ENCODE results near the gene NR1I3.
"Not testable (repeated sequence)": the region's sequence is repeated elsewhere in the genome, so short reads cannot be mapped to it uniquely, and the experiment has no call there.

Gene NR1I3, protein sequence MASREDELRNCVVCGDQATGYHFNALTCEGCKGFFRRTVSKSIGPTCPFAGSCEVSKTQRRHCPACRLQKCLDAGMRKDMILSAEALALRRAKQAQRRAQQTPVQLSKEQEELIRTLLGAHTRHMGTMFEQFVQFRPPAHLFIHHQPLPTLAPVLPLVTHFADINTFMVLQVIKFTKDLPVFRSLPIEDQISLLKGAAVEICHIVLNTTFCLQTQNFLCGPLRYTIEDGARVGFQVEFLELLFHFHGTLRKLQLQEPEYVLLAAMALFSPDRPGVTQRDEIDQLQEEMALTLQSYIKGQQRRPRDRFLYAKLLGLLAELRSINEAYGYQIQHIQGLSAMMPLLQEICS

DNA sequence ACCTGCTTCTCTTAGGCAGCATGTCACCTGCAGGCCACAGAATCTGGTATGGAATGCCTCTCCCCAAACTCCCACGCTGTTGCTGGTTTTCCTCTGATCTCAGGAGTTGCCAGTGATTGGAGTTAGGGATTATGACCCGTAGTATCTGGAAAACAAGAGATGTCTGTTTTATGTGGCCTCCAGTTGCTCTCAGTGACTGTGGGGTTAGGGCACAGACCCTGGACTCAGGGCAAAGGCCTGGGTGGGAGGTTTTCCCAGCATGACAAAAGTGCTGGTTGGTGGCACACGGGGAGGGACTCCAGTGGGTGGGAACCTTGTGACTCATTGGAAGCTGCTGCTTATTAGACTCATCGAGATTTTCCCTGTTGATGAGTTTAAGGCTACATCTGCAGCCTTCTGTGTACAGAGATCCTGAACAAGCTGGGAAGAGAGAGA lies at the start of gene NR1I3:
Gene NR1I3 (minus strand): TSS at position 165 of the 435 bp plus-strand sequence. CDS start 1,638 bp downstream, outside the sequence.
- DNase-seq (ENCODE audit: low read depth in 2 of 3, low spot score in 2 of 3) = no peak

DNA sequence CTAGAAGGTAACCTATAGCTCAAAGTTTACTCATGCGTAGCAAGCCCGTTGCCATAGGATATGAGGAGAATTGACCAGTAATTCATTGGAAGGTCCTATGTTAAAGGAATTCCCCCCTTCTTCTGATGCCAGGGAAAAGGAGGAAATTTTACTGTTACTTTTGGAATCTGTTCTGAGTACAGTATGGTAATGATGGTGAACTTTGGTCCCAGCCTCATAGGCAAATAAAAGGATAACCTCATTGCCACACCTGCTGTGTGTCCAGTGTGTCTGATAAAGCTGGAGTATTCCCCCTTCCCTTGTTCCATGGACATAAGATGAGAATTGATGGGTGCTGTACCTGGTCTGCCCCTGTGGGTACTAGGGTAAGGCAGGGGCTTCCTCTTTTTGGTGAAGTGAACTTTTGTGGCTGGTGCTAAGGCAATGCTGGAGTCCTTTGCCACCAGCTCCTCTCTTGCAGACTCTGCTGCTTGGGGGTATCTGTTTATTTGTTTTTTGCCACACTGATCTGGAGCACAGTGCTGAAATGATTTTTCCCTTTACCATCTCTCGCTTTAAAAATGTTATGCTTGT lies 49.6 kb upstream of the NR1I3 start:
- DNase-seq (ENCODE audit: low read depth in 2 of 3, low spot score in 2 of 3) = no peak

DNA sequence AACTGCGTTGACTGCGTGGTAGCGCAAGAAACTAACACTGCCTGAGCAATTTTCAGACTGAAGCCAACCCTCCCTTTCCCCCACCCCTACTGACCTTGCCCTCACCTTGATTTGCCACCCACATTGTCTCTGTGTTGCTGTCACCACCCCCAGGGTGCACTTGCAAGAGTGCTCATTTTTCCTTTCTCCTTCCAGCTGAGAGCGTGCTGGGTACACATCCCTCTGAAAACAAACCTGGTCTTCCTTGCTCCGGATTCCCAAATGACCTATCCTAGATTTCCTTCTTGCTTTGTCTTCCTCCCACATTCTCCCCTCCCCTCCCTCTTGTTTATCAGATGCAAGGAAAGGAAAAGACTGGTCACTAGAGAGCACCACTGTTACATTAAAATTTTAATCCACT lies 47.5 kb upstream of the NR1I3 start:
- DNase-seq (ENCODE audit: low read depth in 2 of 3, low spot score in 2 of 3) = no peak

DNA sequence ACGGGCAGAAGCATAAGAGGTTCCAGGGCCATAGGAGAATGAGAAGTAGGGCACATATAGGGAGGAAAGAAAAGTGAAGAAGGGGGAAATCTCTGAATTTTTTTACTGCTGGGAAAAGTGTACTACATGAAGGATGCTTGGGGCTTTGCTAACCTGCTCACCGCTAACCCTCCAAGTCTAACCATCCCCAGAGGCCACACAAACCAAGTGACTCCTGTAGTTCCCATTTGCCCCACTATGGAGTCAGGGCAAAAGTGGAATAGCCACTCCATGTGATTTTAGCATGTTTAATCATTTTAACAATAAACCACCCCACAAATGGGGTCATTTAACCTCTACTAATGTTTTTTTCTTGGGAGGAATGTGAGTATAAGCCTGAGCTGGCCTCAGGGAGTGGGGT lies 47.1 kb upstream of the NR1I3 start:
- DNase-seq (ENCODE audit: low read depth in 2 of 3, low spot score in 2 of 3) = no peak

DNA sequence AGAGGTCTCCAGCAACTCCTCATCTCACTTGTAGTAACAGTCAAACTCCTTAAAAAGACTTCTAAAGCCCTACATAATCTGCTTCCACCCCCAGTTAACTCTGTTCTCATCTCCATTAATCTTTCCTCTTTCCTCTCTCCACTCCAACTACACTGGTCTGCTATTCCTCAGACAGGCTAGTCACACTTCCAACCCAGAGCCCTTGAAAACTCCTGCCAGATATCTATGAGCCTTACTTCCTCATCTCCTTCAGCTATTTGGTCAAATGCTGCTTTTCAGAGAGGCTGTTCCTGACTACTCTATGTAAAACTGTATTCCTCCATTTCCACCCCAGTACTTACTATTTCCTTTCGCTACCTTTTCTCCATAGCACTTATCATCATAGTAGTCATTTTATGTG lies 45.0 kb upstream of the NR1I3 start:
- no peak for DNase-seq (ENCODE audit: low read depth in 2 of 3, low spot score in 2 of 3)

DNA sequence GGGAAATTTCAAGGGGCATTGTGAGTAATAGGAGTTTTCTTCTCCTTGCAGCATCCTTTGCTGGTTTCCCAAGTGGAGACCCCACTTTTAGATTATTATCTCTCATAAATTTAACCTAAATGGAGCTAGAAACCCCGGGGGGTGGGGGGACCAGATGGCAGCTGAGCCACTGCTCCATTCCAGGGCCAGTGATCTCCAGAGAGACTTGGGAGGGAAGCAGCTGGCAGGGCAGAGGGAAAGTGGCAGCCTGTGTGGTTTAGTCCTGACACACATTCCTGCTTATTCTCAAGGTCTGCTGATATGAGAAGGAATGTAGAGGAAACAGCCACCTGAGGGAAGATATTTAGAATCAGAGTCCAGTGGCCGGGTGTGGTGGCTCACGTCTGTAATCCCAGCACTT lies 36.9 kb upstream of the NR1I3 start:
- DNase-seq (ENCODE audit: low read depth in 2 of 3, low spot score in 2 of 3) = no peak

DNA sequence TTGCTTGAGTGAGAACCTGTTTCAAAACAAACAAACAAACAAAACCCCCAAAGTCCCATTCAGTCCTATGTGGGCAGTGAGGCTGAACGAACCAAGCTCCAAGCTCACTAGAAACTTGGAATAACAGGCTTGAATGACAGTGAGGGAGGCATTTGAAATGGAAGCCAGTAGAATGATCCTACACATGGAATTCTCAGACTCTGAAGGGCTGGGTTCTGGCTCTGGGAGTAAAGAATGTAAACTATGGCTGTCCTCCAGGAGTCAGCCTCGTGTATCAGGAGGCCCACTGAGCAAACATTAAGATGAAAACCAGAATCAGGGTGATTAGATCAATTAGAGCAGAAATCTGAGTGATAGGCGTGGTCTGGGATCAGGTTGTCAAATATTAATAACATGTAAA lies 35.4 kb upstream of the NR1I3 start:
- no peak for DNase-seq (ENCODE audit: low read depth in 2 of 3, low spot score in 2 of 3)

DNA sequence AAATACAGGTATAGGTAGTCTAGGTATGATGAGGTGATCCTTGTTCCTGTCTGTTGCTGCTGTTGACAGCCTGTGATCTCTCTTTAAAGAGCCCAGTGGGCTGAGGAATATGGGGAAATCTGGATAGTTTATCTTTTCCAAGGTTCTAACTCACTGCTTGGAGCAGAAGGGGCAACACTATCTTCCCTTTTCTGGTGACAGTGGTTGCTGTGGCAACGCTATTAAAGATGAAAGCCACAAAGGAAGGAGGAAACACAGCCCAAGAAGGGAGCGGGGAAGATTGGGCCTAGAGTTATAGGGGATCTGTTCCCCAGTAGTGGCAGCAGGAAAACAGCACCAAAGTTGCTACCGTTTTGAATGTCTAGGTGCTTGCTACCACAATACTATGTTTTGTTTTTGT lies 29.3 kb upstream of the NR1I3 start:
- no peak for DNase-seq (ENCODE audit: low read depth in 2 of 3, low spot score in 2 of 3)

DNA sequence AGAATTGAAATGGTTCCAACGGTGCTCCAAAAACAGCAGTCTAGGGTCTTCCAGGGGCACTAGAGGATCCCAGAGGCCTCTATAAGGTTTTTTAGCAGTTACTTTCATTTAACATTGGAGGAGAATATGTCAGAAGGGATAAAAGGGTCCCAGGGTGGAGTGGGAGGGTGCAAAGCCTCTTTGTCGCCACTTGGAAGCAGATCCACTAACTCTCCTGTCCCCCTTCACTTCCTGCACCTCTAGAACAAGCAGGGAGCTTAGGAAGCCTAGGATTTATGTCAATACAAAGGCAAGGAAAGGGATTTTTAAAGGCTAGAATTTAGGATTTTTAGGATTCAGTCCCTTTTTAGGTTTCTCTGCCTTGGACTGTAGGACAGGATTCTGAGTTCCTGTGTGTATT lies 28.8 kb upstream of the NR1I3 start:
- DNase-seq (ENCODE audit: low read depth in 2 of 3, low spot score in 2 of 3) = no peak

DNA sequence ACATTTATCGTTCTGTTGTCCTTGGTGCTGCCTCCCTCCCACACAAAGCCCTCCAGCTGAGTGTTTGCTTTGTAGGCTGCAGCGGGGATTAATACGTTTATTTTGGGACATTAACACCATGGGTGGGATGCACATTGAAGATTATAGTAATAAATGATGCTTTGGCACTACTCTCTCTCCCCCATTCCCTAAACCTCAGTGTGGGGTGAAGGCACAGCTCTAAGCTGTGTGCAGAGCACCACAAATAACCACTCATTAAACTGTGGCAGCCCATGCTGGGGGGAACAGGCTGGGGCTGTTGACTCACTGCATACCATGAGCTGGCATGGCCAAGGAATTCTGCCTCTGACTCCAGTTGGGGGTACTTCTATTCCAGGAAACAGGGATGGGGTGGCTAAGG lies 28.2 kb upstream of the NR1I3 start:
- no peak for DNase-seq (ENCODE audit: low read depth in 2 of 3, low spot score in 2 of 3)

DNA sequence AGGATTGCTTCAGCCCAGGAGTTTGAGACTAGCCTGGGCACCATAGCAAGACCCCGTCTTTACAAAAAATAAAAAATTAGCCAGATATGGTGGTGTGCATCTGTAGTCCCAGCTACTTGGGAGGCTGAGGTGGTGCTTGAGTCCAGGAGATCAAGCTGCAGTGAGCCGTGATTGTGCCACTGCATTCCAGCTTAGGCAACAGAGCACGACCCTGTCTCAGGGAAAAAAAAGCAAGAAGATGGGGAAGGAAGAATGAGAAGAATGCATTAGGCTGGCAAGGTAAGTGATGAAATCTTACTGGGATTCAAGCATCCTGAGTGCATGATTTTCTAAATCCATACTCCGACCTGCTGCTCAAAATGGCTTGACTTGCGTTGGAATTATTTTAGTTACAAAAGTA lies 27.3 kb upstream of the NR1I3 start:
- no peak for DNase-seq (ENCODE audit: low read depth in 2 of 3, low spot score in 2 of 3)

DNA sequence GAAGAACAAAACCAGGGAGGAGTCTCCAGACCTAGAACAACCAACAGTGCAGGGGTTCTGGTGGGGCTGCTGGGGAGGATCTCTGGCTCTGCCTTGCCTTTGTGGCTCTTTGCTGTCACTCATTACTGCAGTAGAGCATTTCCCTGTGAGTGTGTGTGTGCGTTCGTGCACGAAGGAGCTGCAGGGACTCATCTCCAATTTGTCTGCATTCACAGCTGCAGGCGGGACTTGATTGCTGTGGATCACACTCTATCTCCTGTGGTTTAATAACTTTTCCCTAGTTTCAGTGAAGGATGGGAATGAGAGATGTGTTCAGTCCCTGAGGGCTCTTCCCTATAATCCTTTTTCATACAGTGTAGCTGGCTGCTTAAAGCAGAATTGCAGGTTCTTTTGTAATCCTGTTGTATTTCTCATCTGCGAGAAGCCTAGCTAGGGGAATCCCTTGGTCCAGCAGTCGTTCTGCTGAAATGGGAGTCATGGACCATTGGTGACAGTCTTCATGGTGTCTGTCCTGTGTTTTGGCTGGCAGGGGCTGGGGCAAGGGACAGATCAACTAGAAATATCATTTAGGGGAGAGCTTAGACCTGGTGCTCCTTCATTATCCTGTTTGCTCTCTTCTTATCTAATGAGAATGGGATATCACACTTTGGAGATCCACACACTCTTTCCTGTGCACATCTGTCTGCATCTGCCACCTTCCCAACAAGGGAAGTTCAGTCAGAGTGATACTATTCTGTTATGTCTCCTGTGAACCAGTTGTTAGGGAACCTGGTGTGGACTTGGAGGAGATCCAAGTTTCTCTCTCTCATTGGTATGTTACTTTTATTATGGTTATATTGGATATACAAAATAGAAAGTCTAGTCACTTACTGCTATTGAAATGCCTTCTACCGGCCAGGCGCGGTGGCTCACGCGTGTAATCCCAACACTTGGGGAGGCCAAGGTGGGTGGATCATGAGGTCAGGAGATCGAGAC lies 23.5 kb upstream of the NR1I3 start:
- no peak for DNase-seq (ENCODE audit: low read depth in 2 of 3, low spot score in 2 of 3)

DNA sequence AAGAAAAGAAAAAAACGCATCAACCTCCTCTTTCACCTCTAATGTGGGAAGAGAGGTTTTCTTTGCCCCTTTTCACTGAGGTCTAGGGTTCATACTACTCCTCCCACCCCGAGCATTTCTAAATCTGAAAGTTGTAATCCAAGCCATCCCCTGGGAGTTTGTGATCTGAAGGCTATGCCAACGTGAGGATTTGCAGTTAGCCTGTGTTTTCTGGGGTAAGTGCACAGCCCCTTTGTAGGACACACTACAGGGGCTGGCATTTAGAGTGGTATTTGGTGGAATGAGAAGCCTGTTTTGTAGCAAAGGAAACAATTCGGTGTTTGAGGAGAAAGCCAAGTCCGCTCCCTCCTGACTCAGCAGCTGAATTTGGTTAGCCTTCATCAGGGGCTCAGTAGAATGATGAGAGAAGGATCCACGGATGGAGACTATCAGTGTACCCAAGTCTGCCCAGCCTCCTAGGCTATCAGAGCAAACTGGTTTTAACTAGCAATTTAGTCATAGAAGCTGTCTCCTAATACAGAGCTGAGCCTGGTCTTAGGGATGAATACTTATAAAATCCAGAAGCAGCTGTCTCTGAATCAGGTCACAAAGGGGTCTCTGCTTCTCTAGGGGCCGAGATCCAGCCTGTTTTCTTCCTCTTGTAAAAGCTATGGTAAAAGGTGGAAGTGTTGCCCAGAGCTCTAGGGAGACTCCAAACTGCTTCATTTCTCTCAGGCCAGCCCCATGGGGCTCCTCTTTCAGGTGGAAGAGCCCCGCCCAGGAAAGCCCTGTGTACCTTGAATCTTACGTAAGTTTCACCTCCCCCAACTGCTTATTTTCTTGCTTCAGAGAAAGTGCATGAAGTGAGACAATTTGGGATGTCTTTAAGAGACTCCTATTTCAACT lies 22.6 kb upstream of the NR1I3 start:
- no peak for DNase-seq (ENCODE audit: low read depth in 2 of 3, low spot score in 2 of 3)

DNA sequence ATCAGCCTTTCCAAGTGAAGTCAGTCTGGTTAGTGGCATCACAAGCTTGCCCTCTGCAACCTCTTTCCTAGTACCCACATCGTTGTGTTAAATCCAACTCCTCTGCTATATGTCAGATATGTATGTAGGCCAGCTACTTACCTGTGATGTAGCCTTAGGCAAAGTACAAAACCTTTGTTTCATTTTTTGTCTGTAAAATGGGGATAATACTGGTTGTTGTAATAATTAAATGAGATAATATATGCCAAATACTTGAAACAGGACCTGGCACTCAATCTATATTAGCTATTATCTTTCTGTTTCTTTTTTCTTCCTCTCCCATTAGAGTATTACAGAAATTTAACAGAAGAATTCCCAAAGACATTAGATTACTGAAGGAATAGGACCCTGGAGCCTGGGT lies 21.8 kb upstream of the NR1I3 start:
- DNase-seq (ENCODE audit: low read depth in 2 of 3, low spot score in 2 of 3) = no peak

DNA sequence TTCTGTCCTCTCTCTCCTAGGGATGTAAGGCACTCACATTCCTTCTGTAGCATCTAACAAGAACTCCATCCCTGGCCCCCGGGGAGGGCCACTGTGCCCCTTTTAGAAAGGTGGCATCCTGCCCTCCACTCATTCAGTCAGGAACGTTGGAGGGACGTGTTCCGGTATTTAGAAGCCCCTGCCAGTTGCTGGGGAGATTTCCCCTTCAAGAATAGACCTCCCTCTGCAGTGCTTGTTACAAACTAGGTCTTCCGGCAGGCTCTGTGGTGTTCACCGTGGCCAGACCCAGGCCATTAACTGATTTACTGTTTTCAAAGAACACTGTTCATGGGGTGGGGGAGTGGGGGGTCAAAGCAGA lies 21.3 kb upstream of the NR1I3 start:
- no peak for DNase-seq (ENCODE audit: low read depth in 2 of 3, low spot score in 2 of 3)

DNA sequence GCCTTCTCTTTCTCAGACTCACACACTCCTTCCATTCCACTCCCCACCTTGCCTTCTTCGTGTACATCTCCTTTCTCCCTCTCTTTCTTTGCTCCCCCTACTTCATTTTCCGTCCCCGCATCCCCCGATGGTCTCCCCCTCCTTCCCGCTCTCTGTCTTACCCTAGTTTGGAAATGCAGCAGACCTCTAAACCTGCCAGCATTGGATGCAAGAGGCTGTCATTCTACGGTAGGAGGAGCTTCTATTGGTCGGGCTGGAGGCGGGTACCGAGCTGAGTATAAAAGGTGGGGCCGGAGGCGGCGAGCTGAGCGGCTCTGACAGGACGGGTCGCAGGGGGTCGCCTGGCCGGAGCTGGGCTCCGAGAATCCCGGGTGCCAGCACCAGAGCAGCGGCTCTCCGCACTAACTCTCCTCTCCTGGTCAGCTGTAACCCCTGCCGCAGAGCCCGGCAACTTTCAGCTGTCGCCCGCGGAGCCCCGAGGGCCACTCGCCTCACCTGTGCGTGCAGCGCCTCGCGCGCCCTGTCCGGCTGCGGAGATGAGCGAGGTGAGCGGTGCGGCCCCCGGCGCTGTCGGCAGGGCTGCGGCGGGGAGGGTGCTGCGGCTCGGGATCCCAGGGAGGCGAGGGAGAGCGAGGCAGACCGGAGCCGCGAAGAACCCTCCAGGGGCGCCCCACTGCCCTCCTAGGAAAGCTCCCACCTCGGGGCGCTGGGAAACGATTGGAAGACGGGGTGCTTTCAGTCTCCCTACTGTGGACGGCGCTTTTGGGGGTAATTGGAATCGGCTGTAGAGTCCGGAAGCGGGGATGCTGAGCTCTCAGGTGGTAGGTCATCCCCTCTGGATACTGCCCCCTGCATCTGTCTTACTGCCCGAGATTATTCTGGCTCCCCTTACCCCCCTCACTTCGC lies 20.7 kb upstream of the NR1I3 start, which contains the start of gene PCP4L1:
Gene PCP4L1 (plus strand): TSS at position 307 of the 906 bp plus-strand sequence. CDS start 230 bp downstream, at position 537.
- DNase-seq (ENCODE audit: low read depth in 2 of 3, low spot score in 2 of 3) = peak in 2 of 3 experiments; percentile 16 to 30

DNA sequence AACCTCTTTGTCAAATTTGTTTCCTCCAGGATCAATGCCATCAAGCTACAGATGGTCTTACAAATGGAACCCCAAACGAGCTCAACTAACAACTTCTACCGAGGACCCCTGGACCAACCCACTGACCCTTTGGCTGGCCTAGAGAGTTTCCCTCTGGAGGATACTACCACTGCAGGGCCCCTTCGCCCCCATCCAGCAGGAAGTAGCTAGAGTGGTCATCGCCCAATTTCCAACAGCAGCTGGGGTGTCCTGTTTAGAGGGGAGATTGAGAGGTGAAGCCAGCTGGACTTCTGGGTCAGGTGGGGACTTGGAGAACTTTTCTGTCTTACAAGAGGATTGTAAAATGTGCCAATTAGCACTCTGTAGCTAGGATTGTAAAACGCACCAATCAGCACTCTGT lies 19.1 kb upstream of the NR1I3 start:
- not testable (repeated sequence) for DNase-seq (ENCODE audit: low read depth in 2 of 3, low spot score in 2 of 3)

DNA sequence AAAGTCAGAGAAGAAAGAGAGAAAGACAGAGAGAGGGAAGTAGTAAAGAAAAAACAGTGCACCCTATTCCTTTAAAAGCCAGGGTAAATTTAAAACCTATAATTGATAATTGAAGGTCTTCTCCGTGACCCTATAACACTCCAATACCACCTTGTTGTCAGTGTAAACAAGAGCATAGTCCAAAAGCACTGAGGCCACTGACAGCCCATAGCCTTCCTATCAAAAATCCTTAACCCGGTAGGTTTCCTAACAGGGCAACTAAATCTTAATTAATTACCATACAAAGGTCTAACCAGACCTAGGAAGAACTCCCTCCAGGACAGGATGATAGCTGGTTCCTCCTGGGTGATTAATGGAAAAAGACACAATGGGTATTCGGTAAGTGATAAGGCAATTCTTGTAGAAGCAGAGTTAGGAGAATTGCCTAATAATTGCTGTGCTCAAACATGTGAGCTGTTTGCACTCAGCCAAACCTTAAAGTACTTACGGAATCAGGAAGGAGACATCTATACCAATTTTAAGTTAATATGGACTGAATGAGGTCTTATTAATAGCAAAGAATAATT lies 18.0 kb upstream of the NR1I3 start:
- DNase-seq (ENCODE audit: low read depth in 2 of 3, low spot score in 2 of 3) = not testable (repeated sequence)

DNA sequence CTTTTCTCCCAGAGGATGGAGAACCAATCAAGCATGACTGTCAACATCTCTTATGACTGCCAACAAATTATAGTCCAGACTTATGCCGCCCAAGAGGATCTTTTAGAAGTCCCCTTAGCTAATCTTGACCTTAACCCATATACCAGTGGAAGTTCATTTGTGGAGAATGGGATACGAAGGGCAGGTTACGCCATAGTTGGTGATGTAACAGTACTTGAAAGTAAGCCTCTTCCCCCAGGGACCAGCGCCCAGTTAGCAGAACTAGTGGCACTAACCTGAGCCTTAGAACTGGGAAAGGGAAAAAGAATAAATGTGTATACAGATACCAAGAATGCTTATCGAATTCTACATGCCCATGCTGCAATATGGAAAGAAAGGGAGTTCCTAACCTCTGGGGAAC lies 17.3 kb upstream of the NR1I3 start:
- not testable (repeated sequence) for DNase-seq (ENCODE audit: low read depth in 2 of 3, low spot score in 2 of 3)

All from activated CD8-positive, alpha-beta memory T cell treated with anti-CD3 and anti-CD28 coated beads for 48 hours (primary cell).